Measurements from ENCODE around the gene DIS3L2. TPM values are rescaled to one million over a fixed set of nuclear protein-coding genes. Genes with fewer than 3 reads are reported as not detected.
A peak's percentile ranks its signal among the peaks of the same experiment; 100 is the strongest.

DIS3L2 gene
- total and polyA plus RNA-seq, 2 experiments from 2014 or later: 15.2 to 25.3 TPM

DNA sequence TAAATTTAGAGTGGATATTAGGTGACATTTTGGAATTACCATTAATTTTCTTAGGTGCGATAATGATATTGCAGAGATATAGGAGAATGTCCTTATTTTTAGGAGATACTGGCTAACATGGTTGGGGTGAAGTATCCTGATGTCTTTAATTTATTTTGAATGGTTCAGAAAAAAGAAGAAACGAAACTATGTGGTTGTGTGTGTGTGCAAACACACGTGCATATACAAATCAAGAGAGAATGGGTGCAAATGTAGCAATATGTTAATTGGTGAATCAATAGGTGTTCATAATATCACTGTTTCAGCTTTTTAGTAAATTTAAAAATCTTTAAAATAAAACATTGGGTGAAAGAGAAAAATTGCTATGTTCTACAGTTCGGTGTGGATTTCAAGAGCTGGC lies 140.9 kb downstream of the DIS3L2 start (continued):
- TF ChIP-seq, protein P1, sequence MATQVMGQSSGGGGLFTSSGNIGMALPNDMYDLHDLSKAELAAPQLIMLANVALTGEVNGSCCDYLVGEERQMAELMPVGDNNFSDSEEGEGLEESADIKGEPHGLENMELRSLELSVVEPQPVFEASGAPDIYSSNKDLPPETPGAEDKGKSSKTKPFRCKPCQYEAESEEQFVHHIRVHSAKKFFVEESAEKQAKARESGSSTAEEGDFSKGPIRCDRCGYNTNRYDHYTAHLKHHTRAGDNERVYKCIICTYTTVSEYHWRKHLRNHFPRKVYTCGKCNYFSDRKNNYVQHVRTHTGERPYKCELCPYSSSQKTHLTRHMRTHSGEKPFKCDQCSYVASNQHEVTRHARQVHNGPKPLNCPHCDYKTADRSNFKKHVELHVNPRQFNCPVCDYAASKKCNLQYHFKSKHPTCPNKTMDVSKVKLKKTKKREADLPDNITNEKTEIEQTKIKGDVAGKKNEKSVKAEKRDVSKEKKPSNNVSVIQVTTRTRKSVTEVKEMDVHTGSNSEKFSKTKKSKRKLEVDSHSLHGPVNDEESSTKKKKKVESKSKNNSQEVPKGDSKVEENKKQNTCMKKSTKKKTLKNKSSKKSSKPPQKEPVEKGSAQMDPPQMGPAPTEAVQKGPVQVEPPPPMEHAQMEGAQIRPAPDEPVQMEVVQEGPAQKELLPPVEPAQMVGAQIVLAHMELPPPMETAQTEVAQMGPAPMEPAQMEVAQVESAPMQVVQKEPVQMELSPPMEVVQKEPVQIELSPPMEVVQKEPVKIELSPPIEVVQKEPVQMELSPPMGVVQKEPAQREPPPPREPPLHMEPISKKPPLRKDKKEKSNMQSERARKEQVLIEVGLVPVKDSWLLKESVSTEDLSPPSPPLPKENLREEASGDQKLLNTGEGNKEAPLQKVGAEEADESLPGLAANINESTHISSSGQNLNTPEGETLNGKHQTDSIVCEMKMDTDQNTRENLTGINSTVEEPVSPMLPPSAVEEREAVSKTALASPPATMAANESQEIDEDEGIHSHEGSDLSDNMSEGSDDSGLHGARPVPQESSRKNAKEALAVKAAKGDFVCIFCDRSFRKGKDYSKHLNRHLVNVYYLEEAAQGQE (IDR thresholded peaks at IDR 0.05; ENCODE audit: unreplicated experiment): no peak
- TF ChIP-seq, protein P2, sequence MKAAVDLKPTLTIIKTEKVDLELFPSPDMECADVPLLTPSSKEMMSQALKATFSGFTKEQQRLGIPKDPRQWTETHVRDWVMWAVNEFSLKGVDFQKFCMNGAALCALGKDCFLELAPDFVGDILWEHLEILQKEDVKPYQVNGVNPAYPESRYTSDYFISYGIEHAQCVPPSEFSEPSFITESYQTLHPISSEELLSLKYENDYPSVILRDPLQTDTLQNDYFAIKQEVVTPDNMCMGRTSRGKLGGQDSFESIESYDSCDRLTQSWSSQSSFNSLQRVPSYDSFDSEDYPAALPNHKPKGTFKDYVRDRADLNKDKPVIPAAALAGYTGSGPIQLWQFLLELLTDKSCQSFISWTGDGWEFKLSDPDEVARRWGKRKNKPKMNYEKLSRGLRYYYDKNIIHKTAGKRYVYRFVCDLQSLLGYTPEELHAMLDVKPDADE (IDR thresholded peaks at IDR 0.05): no peak
- no peak for TF ChIP-seq EZH2 (IDR thresholded peaks at IDR 0.05; ENCODE audit: low read depth, unreplicated experiment)

DNA sequence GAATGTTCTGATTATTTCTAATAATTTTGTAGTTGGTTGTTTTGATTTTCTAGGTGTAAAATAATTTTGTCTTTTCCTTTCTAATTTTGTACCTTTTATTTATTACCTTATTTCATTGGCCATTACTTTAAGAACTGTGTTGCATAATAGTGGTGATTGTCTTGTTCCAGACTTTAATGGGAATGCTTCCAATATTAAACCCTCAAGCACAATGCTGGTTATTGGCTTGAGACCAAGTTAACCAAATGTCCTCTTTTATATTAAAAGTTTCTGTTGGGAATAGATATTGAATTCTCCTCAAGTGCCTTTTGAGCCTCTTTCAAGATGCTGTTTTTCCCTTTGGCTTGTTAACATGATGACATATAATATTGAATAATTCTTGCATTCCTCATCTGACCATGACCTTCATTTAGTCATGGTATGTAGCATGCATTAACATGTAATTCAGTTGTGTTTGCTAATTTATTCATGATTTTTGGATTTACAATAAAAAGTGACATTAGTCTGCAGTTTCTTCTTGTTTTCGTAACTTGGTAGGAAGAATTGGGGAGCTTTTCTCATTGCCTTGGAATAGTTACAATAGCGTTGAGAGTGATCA lies 141.7 kb downstream of the DIS3L2 start:
- H3K4me3 Mint-ChIP-seq: no peak overlapping the region
- Histone ChIP-seq H3K27me3 (ENCODE audit: insufficient read depth) (no peaks in the 10 kb centered on the region), H3F3A (replicated peaks; ENCODE audit: low read depth) (no peaks in the 10 kb centered on the region), H3K4me1 (ENCODE audit: insufficient read depth) (peaks cover 7% of the 10 kb centered on the region), H3K4me2 (no peak overlapping the region), H3K79me2 (replicated peaks; ENCODE audit: insufficient read depth) (no peaks in the 10 kb centered on the region), H3K36me3 (ENCODE audit: insufficient read depth) (no peaks in the 10 kb centered on the region), H2AFZ (no peak overlapping the region), H3K27ac (ENCODE audit: low read depth) (no peak overlapping the region), H4K20me1 (replicated peaks; ENCODE audit: insufficient read depth) (no peaks in the 10 kb centered on the region; the same call in 1 of the 2 replicates), H3K4me3 (no peak overlapping the region), H3K9me2 (ENCODE audit: insufficient read depth) (no peaks in the 10 kb centered on the region)
- no peaks in the 10 kb centered on the region for H3K36me3 Mint-ChIP-seq (ENCODE audit: low read depth)
- H3K27ac Mint-ChIP-seq: no peak overlapping the region
- ATAC-seq (no peak), DNase-seq (ENCODE audit: low spot score) (no peak)
- TF ChIP-seq CREB1 (CRISPR knock-in tag; IDR thresholded peaks at IDR 0.05; ENCODE audit: low read depth): no peak
- TF ChIP-seq ZNF331 (CRISPR knock-in tag; IDR thresholded peaks at IDR 0.05; ENCODE audit: low read depth): no peak
- TF ChIP-seq EZH2 (IDR thresholded peaks at IDR 0.05; ENCODE audit: low read depth, unreplicated experiment): no peak
- peaks cover 8% of the 10 kb centered on the region; the same call in 2 of the 3 replicates for H3K4me1 Mint-ChIP-seq
- H3K9me3 Mint-ChIP-seq: no peaks in the 10 kb centered on the region
- H3K27me3 Mint-ChIP-seq (ENCODE audit: insufficient read depth, low read depth, poor library complexity): peaks cover 6% of the 10 kb centered on the region

DNA sequence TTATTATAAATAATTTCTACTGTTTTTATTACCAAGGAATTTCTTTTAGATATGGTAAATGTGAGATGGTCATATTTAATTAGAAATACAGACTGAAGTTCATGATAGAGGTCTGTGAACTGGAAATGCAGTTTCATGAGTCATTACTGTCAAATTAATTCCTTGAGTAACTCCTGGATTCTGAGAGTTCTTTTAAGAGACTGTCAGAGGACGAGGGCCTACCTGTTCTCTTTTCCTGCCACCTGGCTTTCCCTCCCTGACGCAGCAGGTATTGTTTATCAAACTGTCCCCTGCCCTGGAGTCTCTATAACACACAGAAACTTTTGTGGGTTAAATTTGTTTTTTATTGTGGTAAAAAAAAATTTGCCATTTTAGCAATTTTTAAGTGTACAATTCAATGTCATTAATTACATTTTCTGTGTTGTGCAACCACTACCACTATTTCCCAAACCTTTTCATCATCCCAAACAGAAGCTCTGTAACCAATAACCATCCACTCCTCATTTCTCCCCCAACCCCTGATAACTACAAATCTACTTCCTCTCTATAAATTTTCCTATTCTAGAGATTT lies 142.6 kb downstream of the DIS3L2 start:
- Mint-ChIP-seq H3K27ac (no peak overlapping the region), H3K4me3 (no peak overlapping the region), H3K27me3 (ENCODE audit: insufficient read depth, low read depth, poor library complexity) (peaks cover 6% of the 10 kb centered on the region), H3K4me1 (peaks cover 14% of the 10 kb centered on the region; the same call in 2 of the 3 replicates), H3K36me3 (ENCODE audit: low read depth) (no peaks in the 10 kb centered on the region), H3K9me3 (no peaks in the 10 kb centered on the region)
- Histone ChIP-seq H3K4me1 (ENCODE audit: insufficient read depth) (peaks cover 12% of the 10 kb centered on the region), H3K27me3 (ENCODE audit: insufficient read depth) (no peaks in the 10 kb centered on the region), H3K4me2 (no peak overlapping the region), H3K4me3 (no peak overlapping the region), H3K9me2 (ENCODE audit: insufficient read depth) (no peaks in the 10 kb centered on the region), H4K20me1 (replicated peaks; ENCODE audit: insufficient read depth) (no peaks in the 10 kb centered on the region; the same call in 1 of the 2 replicates), H2AFZ (no peak overlapping the region), H3F3A (replicated peaks; ENCODE audit: low read depth) (no peaks in the 10 kb centered on the region), H3K27ac (ENCODE audit: low read depth) (no peak overlapping the region), H3K79me2 (replicated peaks; ENCODE audit: insufficient read depth) (no peaks in the 10 kb centered on the region), H3K36me3 (ENCODE audit: insufficient read depth) (no peaks in the 10 kb centered on the region)
- ATAC-seq: no peak
- TF ChIP-seq, protein P1 (IDR thresholded peaks at IDR 0.05; ENCODE audit: unreplicated experiment): no peak
- TF ChIP-seq JUNB (IDR thresholded peaks at IDR 0.05; ENCODE audit: unreplicated experiment) (no peak), STAT1 (IDR thresholded peaks at IDR 0.05; ENCODE audit: unreplicated experiment) (no peak), EZH2 (IDR thresholded peaks at IDR 0.05; ENCODE audit: low read depth, unreplicated experiment) (no peak)
- TF ChIP-seq, protein P2 (IDR thresholded peaks at IDR 0.05): no peak
- TF ChIP-seq, protein P3, sequence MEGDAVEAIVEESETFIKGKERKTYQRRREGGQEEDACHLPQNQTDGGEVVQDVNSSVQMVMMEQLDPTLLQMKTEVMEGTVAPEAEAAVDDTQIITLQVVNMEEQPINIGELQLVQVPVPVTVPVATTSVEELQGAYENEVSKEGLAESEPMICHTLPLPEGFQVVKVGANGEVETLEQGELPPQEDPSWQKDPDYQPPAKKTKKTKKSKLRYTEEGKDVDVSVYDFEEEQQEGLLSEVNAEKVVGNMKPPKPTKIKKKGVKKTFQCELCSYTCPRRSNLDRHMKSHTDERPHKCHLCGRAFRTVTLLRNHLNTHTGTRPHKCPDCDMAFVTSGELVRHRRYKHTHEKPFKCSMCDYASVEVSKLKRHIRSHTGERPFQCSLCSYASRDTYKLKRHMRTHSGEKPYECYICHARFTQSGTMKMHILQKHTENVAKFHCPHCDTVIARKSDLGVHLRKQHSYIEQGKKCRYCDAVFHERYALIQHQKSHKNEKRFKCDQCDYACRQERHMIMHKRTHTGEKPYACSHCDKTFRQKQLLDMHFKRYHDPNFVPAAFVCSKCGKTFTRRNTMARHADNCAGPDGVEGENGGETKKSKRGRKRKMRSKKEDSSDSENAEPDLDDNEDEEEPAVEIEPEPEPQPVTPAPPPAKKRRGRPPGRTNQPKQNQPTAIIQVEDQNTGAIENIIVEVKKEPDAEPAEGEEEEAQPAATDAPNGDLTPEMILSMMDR (conservative IDR thresholded peaks at IDR 0.05; ENCODE audit: low read depth in 2 of 2): 0 out of 4 replicates have a peak, but pooled peaks of 1 of the 2 experiments have one; percentile 3
- DNase-seq (ENCODE audit: low spot score): no peak
